DND-41 (cell line): ENCODE measurements around the gene PRPF40B.

Experiments
- EZH2 ChIP-seq: IDR thresholded peaks from 3 replicates; pipeline ENCODE4 v1.6.1; 2012; ENCODE audit warnings: borderline replicate concordance, low read depth, mild to moderate bottlenecking, moderate library complexity, low read length, inconsistent platforms; ENCODE audit not compliant: severe bottlenecking
- TF ChIP-seq, protein P1 (sequence below): IDR thresholded peaks from 2 replicates; pipeline ENCODE4 v1.5.1; 2012; ENCODE audit warnings: borderline replicate concordance, low read length, moderate library complexity, mild to moderate bottlenecking; ENCODE audit not compliant: poor library complexity, severe bottlenecking; ENCODE audit errors: extremely low read depth

GRCh38 chr12:49612210-49612609 lies 11.2 kb upstream of the PRPF40B start:
- TF ChIP-seq, protein P1, sequence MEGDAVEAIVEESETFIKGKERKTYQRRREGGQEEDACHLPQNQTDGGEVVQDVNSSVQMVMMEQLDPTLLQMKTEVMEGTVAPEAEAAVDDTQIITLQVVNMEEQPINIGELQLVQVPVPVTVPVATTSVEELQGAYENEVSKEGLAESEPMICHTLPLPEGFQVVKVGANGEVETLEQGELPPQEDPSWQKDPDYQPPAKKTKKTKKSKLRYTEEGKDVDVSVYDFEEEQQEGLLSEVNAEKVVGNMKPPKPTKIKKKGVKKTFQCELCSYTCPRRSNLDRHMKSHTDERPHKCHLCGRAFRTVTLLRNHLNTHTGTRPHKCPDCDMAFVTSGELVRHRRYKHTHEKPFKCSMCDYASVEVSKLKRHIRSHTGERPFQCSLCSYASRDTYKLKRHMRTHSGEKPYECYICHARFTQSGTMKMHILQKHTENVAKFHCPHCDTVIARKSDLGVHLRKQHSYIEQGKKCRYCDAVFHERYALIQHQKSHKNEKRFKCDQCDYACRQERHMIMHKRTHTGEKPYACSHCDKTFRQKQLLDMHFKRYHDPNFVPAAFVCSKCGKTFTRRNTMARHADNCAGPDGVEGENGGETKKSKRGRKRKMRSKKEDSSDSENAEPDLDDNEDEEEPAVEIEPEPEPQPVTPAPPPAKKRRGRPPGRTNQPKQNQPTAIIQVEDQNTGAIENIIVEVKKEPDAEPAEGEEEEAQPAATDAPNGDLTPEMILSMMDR, result no peak
- no peak for TF ChIP-seq EZH2
